Heart left ventricle (tissue), 16 donors: ENCODE data around the gene GRK5. TPM values are rescaled to one million over a fixed set of nuclear protein-coding genes. Genes with fewer than 3 reads are reported as not detected.

ENCODE experiments used
- ATAC-seq, 4 donors: fragments of 200-7000 bp; cut with Tn5 transposase; one replicate each; pipeline ENCODE4 v1.9.1; 2020 to 2022; ENCODE audit warnings: moderate library complexity in 4 of 4, mild to moderate bottlenecking in 3 of 4, moderate number of reproducible peaks in 1 of 4
- DNase-seq, 5 donors: peaks; one replicate each; pipeline ENCODE4 v3.0.0-alpha.2; 2020
- H3K27ac ChIP-seq, 12 donors: fragments of 200-600 bp; sonication (generic) in 4 of 12; one replicate each; pipeline versions ENCODE4 v1.5.0 to v1.8.0; 2016 to 2022; ENCODE audit warnings: mild to moderate bottlenecking in 2 of 12
- H3K27me3 ChIP-seq, 9 donors: fragments of 200-600 bp; sonication (generic) in 2 of 9; one replicate each; pipeline versions ENCODE4 v1.5.1 to v1.8.0; 2016 to 2022; ENCODE audit warnings: mild to moderate bottlenecking in 3 of 9
- H3K36me3 ChIP-seq, 9 donors: fragments of 200-600 bp; sonication (generic) in 2 of 9; one replicate each; pipeline versions ENCODE4 v1.5.0 to v1.8.0; 2018 to 2022; ENCODE audit warnings: mild to moderate bottlenecking in 2 of 9
- H3K4me1 ChIP-seq, 12 donors: fragments of 200-600 bp; sonication (generic) in 4 of 12; one replicate each; pipeline versions ENCODE4 v1.5.0 to v1.8.0; 2016 to 2022; ENCODE audit warnings: mild to moderate bottlenecking in 3 of 12
- H3K4me3 ChIP-seq, 12 donors: fragments of 200-600 bp; sonication (generic) in 4 of 12; one replicate each; pipeline versions ENCODE4 v1.5.0 to v1.8.0; 2017 to 2022; ENCODE audit warnings: mild to moderate bottlenecking in 9 of 12, moderate library complexity in 4 of 12
- H3K9me3 ChIP-seq, 12 donors: fragments of 200-600 bp; sonication (generic) in 4 of 12; one replicate each; pipeline versions ENCODE4 v1.5.0 to v1.8.0; 2016 to 2022; ENCODE audit warnings: mild to moderate bottlenecking in 1 of 12
- POLR2A ChIP-seq, 2 donors: fragments of 450-650 bp; IDR thresholded peaks; one replicate each; pipeline ENCODE4 v1.6.1; 2017; ENCODE audit warnings: antibody characterized with exemption in 2 of 2, mild to moderate bottlenecking in 2 of 2, moderate library complexity in 2 of 2
- WGBS, 4 donors: extraction: QIAGEN DNeasy Blood & Tissue Kit in 2 of 4; methylation state at CpG; one replicate each; pipeline versions ENCODE4 v1.1.5 to v1.1.7; 2013 to 2018; 5-methylcytosine and 5-hydroxymethylcytosine counted together
- intact Hi-C, 10 donors: fragments of 100-400 bp; cut with DNase I; formaldehyde crosslinking; loops; one replicate each; pipeline versions ENCODE4 v1.11.1 to v1.14.2; 2022
- polyA plus RNA-seq, 2 donors: library from polyadenylated mRNA; stranded (reverse); fragments of 200-250 nt; gene quantifications; one replicate each; pipeline ENCODE4 v1.2.3, GENCODE V29; 2013
- total RNA-seq, 9 donors: library from RNA; depleted of rRNA in 2 of 9; stranded (reverse); fragments of >200 nt in 2 of 9; fragmentation: NEBNext Ultra II Directional in 3 of 9; extraction: Animal tissue kit (Norgen Biotek cat#: 25700) in 3 of 9; gene quantifications; one replicate each; pipeline versions ENCODE4 v1.1.0 to v1.2.4, GENCODE V29; 2016 to 2023
- TF ChIP-seq, protein P1 (sequence below), 12 donors: fragments of 200-600 bp; sonication (generic) in 4 of 12; IDR thresholded peaks; one replicate each; pipeline versions ENCODE4 v1.5.0 to v1.8.0; 2018 to 2022; ENCODE audit warnings: antibody characterized with exemption in 12 of 12, mild to moderate bottlenecking in 5 of 12
- donor health status: ischemic (EF 13 %, LVEDD 7.1; RV severe dilation, severe dysfunction).
- donor health status: healthy with polysubstance abuse.
- donor health status: DM: no; HTN: yes; CAD: no.
- donor health status: DM: no; HTN: no; CAD: no.
- donor health status: ischemic (EF 25% LVEDD 6.9; RV normal size, moderate dysfunction).
- donor health status: ischemic (EF 25% LVEDD 5.7; RV mildly dilated, moderate dysfunction).
- donor health status: healthy.
- donor health status: DM: yes; HTN: yes; CAD: no.
- donor health status: ischemic (EF 35%, LVEDD 5.7; RV mildly dilated, moderate dysfunction).
- donor health status: nonischemic (EF 11% LVEDD 7.7; RV severe dilation, severe dysfunction).
- donor health status: DM: yes; HTN: yes; CAD: no.
- donor health status: PGD.
- donor health status: ischemic (EF 29% LVEDD 5.4; RV normal size, mild dysfunction).
- donor health status: nonischemic (EF 23%, LVEDD 6.1; RV moderate dilation, normal function).

Gene GRK5
- total and polyA plus RNA-seq, 11 donors: 13.1 to 58.0 (median 30.2) TPM

DNA sequence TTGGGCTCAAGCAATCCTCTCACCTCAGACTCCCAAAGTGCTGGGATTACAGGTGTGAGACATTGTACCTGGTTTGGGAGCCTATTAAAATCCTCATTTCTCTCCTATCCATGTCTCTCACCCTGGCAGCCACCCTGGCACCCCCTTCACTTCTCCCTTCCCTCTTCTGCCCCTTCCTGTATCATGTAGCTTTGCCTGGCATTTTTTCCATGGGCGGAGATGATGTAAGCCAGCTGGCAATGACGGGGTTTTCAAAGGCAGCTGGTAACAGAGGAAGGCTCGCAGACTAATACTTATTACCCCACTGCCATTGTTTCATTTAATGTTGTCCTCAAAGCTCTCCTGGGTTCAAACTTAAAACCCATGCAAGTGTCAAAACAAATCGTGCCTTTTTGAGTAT, 273.3 kb downstream of the GRK5 start:
- Histone ChIP-seq H3K9me3 (no peaks in the 10 kb centered on the region), H3K27ac (no peak overlapping the region), H3K4me1 (peaks cover 0 to 15% (median 0%) of the 10 kb centered on the region in 12 donors), H3K36me3 (no peaks in the 10 kb centered on the region), H3K4me3 (no peak overlapping the region), H3K27me3 (peaks cover 0 to 5% (median 0%) of the 10 kb centered on the region in 9 donors)
- 57 to 58% (median 58%) methylated on average over 4 of the region's 4 CpGs for WGBS, 4 donors
- TF ChIP-seq, protein P1, sequence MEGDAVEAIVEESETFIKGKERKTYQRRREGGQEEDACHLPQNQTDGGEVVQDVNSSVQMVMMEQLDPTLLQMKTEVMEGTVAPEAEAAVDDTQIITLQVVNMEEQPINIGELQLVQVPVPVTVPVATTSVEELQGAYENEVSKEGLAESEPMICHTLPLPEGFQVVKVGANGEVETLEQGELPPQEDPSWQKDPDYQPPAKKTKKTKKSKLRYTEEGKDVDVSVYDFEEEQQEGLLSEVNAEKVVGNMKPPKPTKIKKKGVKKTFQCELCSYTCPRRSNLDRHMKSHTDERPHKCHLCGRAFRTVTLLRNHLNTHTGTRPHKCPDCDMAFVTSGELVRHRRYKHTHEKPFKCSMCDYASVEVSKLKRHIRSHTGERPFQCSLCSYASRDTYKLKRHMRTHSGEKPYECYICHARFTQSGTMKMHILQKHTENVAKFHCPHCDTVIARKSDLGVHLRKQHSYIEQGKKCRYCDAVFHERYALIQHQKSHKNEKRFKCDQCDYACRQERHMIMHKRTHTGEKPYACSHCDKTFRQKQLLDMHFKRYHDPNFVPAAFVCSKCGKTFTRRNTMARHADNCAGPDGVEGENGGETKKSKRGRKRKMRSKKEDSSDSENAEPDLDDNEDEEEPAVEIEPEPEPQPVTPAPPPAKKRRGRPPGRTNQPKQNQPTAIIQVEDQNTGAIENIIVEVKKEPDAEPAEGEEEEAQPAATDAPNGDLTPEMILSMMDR (IDR thresholded peaks at IDR 0.05): no peak
- TF ChIP-seq POLR2A (IDR thresholded peaks at IDR 0.05): no peak
- peak in 2 of 4 donors; percentile 56 to 66 for ATAC-seq
- intact Hi-C loops: no loop called here
- DNase-seq: no peak

DNA sequence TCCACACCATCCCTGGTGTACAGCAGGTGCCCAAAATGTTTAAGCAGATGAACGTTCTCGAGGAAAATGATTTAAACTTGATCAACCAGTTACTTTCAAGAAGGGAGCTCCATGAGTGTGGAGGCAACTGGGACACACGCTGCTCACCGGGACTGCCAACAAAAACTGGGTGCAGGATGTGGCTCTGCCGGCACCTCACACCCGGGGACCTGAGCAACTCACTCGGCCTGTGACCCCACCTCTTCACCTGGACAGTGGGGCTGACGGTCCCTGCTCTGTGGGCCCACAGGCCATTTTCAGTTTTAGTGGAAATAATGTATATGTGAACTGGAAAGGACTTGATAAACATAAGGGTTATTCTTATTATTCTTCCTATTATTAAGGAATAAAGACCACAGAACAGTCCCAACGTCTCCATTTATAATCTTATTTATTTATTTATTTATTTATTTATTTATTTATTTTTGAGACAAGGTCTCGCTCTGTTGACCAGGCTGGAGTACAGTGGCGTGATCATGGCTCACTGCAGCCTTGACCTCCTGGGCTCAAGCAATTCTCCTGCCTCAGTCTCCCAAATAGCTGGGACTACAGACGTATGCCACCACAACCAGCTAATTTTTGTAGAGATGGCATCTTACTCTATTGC, 274.5 kb downstream of the GRK5 start:
- WGBS, 4 donors: 89 to 93% (median 91%) methylated on average over 12 of the region's 12 CpGs
- intact Hi-C loops: no loop called here
- DNase-seq: no peak

DNA sequence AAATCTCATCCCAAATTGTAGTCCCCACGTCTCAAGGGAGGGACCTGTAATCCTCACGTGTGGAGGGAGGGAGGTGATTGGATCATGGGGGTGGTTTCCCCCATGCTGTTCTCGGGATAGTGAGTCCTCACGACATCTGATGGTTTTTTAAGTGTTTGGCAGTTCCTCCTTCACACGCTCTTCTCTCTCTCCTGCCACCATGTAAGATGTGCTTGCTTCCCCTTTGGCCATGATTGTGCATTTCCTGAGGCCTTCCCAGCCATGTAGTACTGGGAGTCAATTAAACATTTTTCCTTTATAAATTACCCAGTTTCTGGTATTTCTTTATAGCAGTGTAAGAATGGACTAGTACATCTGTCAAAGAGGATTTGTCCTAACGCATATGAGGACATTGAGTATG, 275.6 kb downstream of the GRK5 start:
- DNase-seq (no peak), ATAC-seq (no peak)
- intact Hi-C loops: no loop called here
- no peak overlapping the region for H3K27ac ChIP-seq
- TF ChIP-seq POLR2A (IDR thresholded peaks at IDR 0.05): no peak
- TF ChIP-seq, protein P1 (IDR thresholded peaks at IDR 0.05): no peak
- no peaks in the 10 kb centered on the region for H3K36me3 ChIP-seq
- H3K27me3 ChIP-seq: peaks cover 0 to 2% (median 0%) of the 10 kb centered on the region in 9 donors
- WGBS, 4 donors: 90 to 95% (median 92%) methylated on average over 6 of the region's 6 CpGs
- no peaks in the 10 kb centered on the region for H3K9me3 ChIP-seq
- peaks cover 0 to 13% (median 0%) of the 10 kb centered on the region in 12 donors for H3K4me1 ChIP-seq
- no peak overlapping the region for H3K4me3 ChIP-seq

More for the DNA sequence above, 274.5 kb downstream of the GRK5 start:
- TF ChIP-seq POLR2A (IDR thresholded peaks at IDR 0.05): no peak
- TF ChIP-seq, protein P1 (IDR thresholded peaks at IDR 0.05): no peak
- no peak for ATAC-seq
- H3K27me3 ChIP-seq: peaks cover 0 to 5% (median 0%) of the 10 kb centered on the region in 9 donors
- peaks cover 0 to 15% (median 0%) of the 10 kb centered on the region in 12 donors for H3K4me1 ChIP-seq
- no peaks in the 10 kb centered on the region for H3K36me3 ChIP-seq
- H3K4me3 ChIP-seq: no peak overlapping the region
- H3K27ac ChIP-seq: no peak overlapping the region
- no peaks in the 10 kb centered on the region for H3K9me3 ChIP-seq

GRCh38 chr10:119483839-119484238, 276.5 kb downstream of the GRK5 start:
- H3K36me3 ChIP-seq: no peaks in the 10 kb centered on the region
- H3K9me3 ChIP-seq: no peaks in the 10 kb centered on the region
- no peaks in the 10 kb centered on the region for H3K27me3 ChIP-seq
- no peak for DNase-seq
- H3K4me1 ChIP-seq: peaks cover 0 to 5% (median 0%) of the 10 kb centered on the region in 12 donors
- WGBS, 4 donors: 49 to 58% (median 58%) methylated on average over 9 of the region's 9 CpGs
- intact Hi-C loops: no loop called here
- no peak for ATAC-seq
- H3K27ac ChIP-seq: no peak overlapping the region
- TF ChIP-seq, protein P1 (IDR thresholded peaks at IDR 0.05): no peak
- no peak for TF ChIP-seq POLR2A (IDR thresholded peaks at IDR 0.05)
- no peak overlapping the region for H3K4me3 ChIP-seq
